GM23338 (cell line): ENCODE data around the gene EDNRA.

Experiments used
- CTCF ChIP-seq, 2 experiments: fragments of 200-600 bp in 1 of 2; sonication (generic) in 1 of 2; conservative IDR thresholded peaks; 2 replicates each; pipeline versions ENCODE4 v1.5.1 to v1.6.1; 2016 to 2017; ENCODE audit warnings: antibody characterized with exemption in 2 of 2, low read depth in 2 of 2, mild to moderate bottlenecking in 2 of 2, moderate library complexity in 1 of 2
- EZH2 ChIP-seq: fragments of 200-600 bp; sonication (generic); IDR thresholded peaks from one replicate; pipeline ENCODE4 v1.8.0; 2017; ENCODE audit warnings: antibody characterized with exemption, mild to moderate bottlenecking, low read depth; ENCODE audit not compliant: unreplicated experiment
- EZH2phosphoT487 ChIP-seq: fragments of 200-600 bp; sonication (generic); IDR thresholded peaks from one replicate; pipeline ENCODE4 v1.8.1; 2018; ENCODE audit warnings: antibody characterized with exemption; ENCODE audit not compliant: unreplicated experiment
- POLR2AphosphoS5 ChIP-seq: IDR thresholded peaks from 2 replicates; pipeline ENCODE4 v1.6.1; 2016; ENCODE audit warnings: antibody characterized with exemption, low read depth

GRCh38 chr4:147492306-147492705, 11.4 kb downstream of the EDNRA start:
- TF ChIP-seq POLR2AphosphoS5 (no peak), CTCF (conservative IDR thresholded peaks at IDR 0.05; ENCODE audit: low read depth in 2 of 2) (no peak), EZH2phosphoT487 (no peak), EZH2 (no peak)
